ENCODE results near the gene ENO4. TPM values are rescaled to one million over a fixed set of nuclear protein-coding genes. Genes with fewer than 3 reads are reported as not detected.

The ENO4 gene
- total and polyA plus RNA-seq, 2 experiments from 2014 or later, result 0.24 to 0.44 TPM

GRCh38 chr10:116853701-116854100, 4.4 kb downstream of the ENO4 start (continued):
- no peak for TF ChIP-seq ZNF462 (CRISPR knock-in tag; IDR thresholded peaks at IDR 0.05)
- TF ChIP-seq CTCF (conservative IDR thresholded peaks at IDR 0.05; ENCODE audit: low read depth in 2 of 2), result no peak
- no peak for TF ChIP-seq POLR2AphosphoS5 (IDR thresholded peaks at IDR 0.05; ENCODE audit: low read depth)

- Histone ChIP-seq H3K36me3 (ENCODE audit: insufficient read depth) (no peaks in the 10 kb centered on the region), H2AFZ (no peak overlapping the region), H3K27ac (ENCODE audit: low read depth) (no peak overlapping the region), H3K4me1 (ENCODE audit: insufficient read depth) (no peaks in the 10 kb centered on the region), H4K20me1 (replicated peaks; ENCODE audit: insufficient read depth) (no peaks in the 10 kb centered on the region), H3F3A (replicated peaks; ENCODE audit: low read depth) (no peaks in the 10 kb centered on the region), H3K4me3 (no peak overlapping the region), H3K4me2 (no peak overlapping the region), H3K9me2 (ENCODE audit: insufficient read depth) (no peaks in the 10 kb centered on the region), H3K79me2 (replicated peaks; ENCODE audit: insufficient read depth) (no peaks in the 10 kb centered on the region), H3K27me3 (ENCODE audit: insufficient read depth) (no peaks in the 10 kb centered on the region)
- H3K36me3 Mint-ChIP-seq (ENCODE audit: low read depth), result no peaks in the 10 kb centered on the region; the same call in 2 of the 3 replicates
- DNase-seq (ENCODE audit: low spot score) (no peak), ATAC-seq (no peak)
- H3K4me3 Mint-ChIP-seq, result no peak overlapping the region
- H3K9me3 Mint-ChIP-seq, result peaks cover 5% of the 10 kb centered on the region; the same call in 2 of the 3 replicates
- H3K4me1 Mint-ChIP-seq, result no peaks in the 10 kb centered on the region
- no peak overlapping the region for H3K27ac Mint-ChIP-seq
- peaks cover 4% of the 10 kb centered on the region for H3K27me3 Mint-ChIP-seq (ENCODE audit: insufficient read depth, low read depth, poor library complexity)
- TF ChIP-seq STAT1 (IDR thresholded peaks at IDR 0.05; ENCODE audit: unreplicated experiment), result no peak
- TF ChIP-seq EZH2phosphoT487 (IDR thresholded peaks at IDR 0.05; ENCODE audit: unreplicated experiment), result no peak
- TF ChIP-seq ZNF462 (CRISPR knock-in tag; IDR thresholded peaks at IDR 0.05), result no peak
Observed at GRCh38 chr10:116857156-116857555, 7.9 kb downstream of the ENO4 start.
